ENCODE data around the gene TSPAN18. TPM values are rescaled to one million over a fixed set of nuclear protein-coding genes. Genes with fewer than 3 reads are reported as not detected.

The TSPAN18 gene
- total and polyA plus RNA-seq, 8 donors: 2.1 to 60.3 (median 11.0) TPM

DNA sequence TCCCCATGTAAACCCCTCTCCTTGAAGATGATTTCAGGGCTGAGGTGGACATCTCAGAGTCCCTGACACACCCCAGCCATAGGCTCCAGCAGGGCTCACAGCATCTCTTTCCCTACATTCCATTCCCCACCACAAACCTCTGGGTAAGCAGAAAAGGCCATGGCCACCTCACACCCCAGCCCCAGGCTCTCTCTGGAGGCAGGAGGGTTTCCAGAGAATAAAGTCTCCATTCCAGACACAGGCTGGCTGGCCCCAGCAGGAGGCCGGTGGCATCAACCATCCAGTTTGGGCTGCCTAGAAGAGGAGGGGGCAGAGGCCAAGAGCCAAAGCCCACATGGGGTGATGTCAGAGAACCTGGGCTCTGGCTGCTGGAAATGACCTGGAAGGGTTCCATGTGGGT is 162.5 kb downstream of the TSPAN18 start:
- no peak overlapping the region for H3K4me3 ChIP-seq
- WGBS, 5 donors: 88 to 100% (median 98%) methylated on average over 1 of the region's 1 CpG; no CpG with 5 or more reads in 1 of the 5 donors
- TF ChIP-seq EP300 (IDR thresholded peaks at IDR 0.05) (no peak), POLR2AphosphoS5 (IDR thresholded peaks at IDR 0.05) (no peak), POLR2A (IDR thresholded peaks at IDR 0.05) (no peak)
- TF ChIP-seq, protein P1, sequence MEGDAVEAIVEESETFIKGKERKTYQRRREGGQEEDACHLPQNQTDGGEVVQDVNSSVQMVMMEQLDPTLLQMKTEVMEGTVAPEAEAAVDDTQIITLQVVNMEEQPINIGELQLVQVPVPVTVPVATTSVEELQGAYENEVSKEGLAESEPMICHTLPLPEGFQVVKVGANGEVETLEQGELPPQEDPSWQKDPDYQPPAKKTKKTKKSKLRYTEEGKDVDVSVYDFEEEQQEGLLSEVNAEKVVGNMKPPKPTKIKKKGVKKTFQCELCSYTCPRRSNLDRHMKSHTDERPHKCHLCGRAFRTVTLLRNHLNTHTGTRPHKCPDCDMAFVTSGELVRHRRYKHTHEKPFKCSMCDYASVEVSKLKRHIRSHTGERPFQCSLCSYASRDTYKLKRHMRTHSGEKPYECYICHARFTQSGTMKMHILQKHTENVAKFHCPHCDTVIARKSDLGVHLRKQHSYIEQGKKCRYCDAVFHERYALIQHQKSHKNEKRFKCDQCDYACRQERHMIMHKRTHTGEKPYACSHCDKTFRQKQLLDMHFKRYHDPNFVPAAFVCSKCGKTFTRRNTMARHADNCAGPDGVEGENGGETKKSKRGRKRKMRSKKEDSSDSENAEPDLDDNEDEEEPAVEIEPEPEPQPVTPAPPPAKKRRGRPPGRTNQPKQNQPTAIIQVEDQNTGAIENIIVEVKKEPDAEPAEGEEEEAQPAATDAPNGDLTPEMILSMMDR (IDR thresholded peaks at IDR 0.05): no peak
- no peaks in the 10 kb centered on the region for H3K9me3 ChIP-seq
- H3K36me3 ChIP-seq: no peaks in the 10 kb centered on the region
- no peak for DNase-seq
- H3K27ac ChIP-seq: no peak overlapping the region
- intact Hi-C loops (cut with DNase I; ENCODE audit: low total_unique reads): no loop called here
- peaks cover 0 to 3% (median under 1%) of the 10 kb centered on the region in 3 donors for H3K27me3 ChIP-seq
- H3K4me1 ChIP-seq: peaks cover 0 to 42% (median 24%) of the 10 kb centered on the region in 4 donors

DNA sequence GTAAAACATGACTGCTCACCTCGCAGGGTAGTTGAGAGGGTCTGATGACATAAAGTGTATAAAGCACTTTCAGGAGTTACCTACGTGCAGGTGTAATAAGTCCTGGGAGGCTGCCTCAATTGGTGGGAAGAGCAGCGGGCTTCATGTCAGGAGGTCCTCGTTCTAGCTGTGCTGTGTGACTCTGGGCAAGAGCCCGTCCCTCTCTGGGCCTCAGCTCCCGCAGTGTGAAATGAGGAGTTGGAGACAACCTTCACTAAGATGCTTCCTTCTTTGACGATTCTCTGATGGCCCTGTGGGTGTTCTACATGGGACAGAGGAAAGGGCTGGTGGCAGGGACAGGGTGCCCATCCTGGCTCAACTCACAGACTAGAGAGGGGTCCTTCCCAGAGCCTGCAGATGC is 166.1 kb downstream of the TSPAN18 start:
- Histone ChIP-seq H3K27ac (peak overlapping the region in 3 of 5 donors; percentile 73 to 81 (median 80)), H3K9me3 (no peaks in the 10 kb centered on the region), H3K4me3 (no peak overlapping the region), H3K27me3 (peaks cover 0 to 13% (median 8%) of the 10 kb centered on the region in 3 donors), H3K4me1 (peaks cover 4 to 27% (median 20%) of the 10 kb centered on the region in 4 donors), H3K36me3 (no peaks in the 10 kb centered on the region)
- no peak for DNase-seq
- intact Hi-C loops (cut with DNase I; ENCODE audit: low total_unique reads): no loop called here
- TF ChIP-seq POLR2A (IDR thresholded peaks at IDR 0.05): no peak
- TF ChIP-seq POLR2AphosphoS5 (IDR thresholded peaks at IDR 0.05): no peak
- TF ChIP-seq, protein P1 (IDR thresholded peaks at IDR 0.05): no peak
- no peak for TF ChIP-seq EP300 (IDR thresholded peaks at IDR 0.05)
- 77 to 90% (median 89%) methylated on average over 7 of the region's 7 CpGs for WGBS, 5 donors

- WGBS, 5 donors: 44 to 70% (median 63%) methylated on average over 10 of the region's 10 CpGs
- Histone ChIP-seq H3K27ac (peak overlapping the region in 4 of 5 donors; percentile 65 to 81 (median 76)), H3K27me3 (peaks cover 0 to 13% (median 8%) of the 10 kb centered on the region in 3 donors), H3K4me1 (peaks cover 4 to 25% (median 18%) of the 10 kb centered on the region in 4 donors), H3K36me3 (no peaks in the 10 kb centered on the region), H3K4me3 (no peak overlapping the region), H3K9me3 (peaks cover 0 to 1% (median under 1%) of the 10 kb centered on the region in 4 donors)
- peak in 1 of 2 donors; percentile 67 for DNase-seq
- intact Hi-C loops (cut with DNase I; ENCODE audit: low total_unique reads): no loop called here
- TF ChIP-seq POLR2A (IDR thresholded peaks at IDR 0.05) (no peak), POLR2AphosphoS5 (IDR thresholded peaks at IDR 0.05) (peak in 1 of 3 donors; percentile 69)
- TF ChIP-seq, protein P1 (IDR thresholded peaks at IDR 0.05): no peak
Measured at GRCh38 chr11:44893308-44893822, 166.6 kb downstream of the TSPAN18 start.

DNA sequence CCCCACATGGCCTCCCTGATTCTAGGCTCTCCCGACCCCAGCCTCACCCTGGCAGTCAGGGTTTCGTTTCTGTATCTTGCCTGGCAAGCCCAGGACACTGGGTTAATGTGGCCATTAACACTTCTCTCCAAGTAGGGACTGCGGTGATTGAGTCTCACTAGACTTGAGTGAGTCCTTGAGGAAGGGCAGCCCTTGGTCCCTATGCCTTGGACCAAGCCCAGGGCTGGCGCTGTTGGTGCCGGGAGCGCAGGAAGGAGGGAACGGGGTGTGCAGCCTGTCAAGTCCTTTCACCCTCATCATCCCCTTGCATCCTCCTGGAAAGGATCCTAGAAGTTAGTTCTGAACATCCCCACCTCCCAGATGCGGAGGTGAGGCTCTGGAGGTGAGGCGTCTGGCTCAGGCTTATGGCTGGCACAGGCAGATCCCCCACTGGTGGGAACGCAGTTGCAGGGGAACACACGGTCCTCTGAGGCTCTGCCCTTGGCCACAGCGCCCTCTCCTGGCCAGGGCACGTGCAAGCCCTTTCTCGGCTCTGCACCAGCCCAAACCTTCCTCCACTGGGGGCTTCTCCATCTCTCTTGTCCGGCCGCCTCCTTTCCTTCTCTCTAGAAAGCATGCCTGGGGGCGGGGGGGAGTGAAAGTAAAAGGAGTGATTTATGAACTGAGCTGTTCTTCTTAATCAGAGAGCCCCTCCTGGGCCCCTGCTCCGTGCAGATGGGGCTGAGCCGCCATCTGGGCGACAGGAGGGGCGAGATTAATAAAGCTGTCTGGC is 167.3 kb downstream of the TSPAN18 start:
- no peak for TF ChIP-seq EP300 (IDR thresholded peaks at IDR 0.05)
- no peak for TF ChIP-seq POLR2AphosphoS5 (IDR thresholded peaks at IDR 0.05)
- TF ChIP-seq POLR2A (IDR thresholded peaks at IDR 0.05): no peak
- TF ChIP-seq, protein P1 (IDR thresholded peaks at IDR 0.05): peak in 5 of 7 experiments; percentile 46 to 68 (median 60)
- Histone ChIP-seq H3K4me3 (no peak overlapping the region), H3K36me3 (no peaks in the 10 kb centered on the region), H3K4me1 (peaks cover 4 to 25% (median 18%) of the 10 kb centered on the region in 4 donors), H3K9me3 (peaks cover 0 to 6% (median 2%) of the 10 kb centered on the region in 4 donors), H3K27me3 (peaks cover 0 to 13% (median 8%) of the 10 kb centered on the region in 3 donors), H3K27ac (peak overlapping the region in 4 of 5 donors; percentile 65 to 81 (median 76))
- DNase-seq: peak; percentile 50 to 91
- intact Hi-C loops (cut with DNase I; ENCODE audit: low total_unique reads): no loop called here
- WGBS, 5 donors: 38 to 41% (median 41%) methylated on average over 15 to 21 of the region's 21 CpGs

All from stomach (tissue), 9 donors.